ENCODE measurements around the gene PARP15. TPM values are rescaled to one million over a fixed set of nuclear protein-coding genes. Genes with fewer than 3 reads are reported as not detected.

Gene PARP15
- total and polyA plus RNA-seq, 2 donors (not counting 3 experiments of a cell fraction or from before 2014, with no cell fraction given) = 0.81 to 1.4 TPM

- Histone ChIP-seq H4K20me1 (replicated peaks; ENCODE audit: control insufficient read depth, extremely low read depth, insufficient read depth, low read length) (no peaks in the 10 kb centered on the region), H3K4me2 (ENCODE audit: insufficient read depth, low read length) (no peak overlapping the region), H3K27ac (ENCODE audit: insufficient read depth, low read depth, low read length) (no peak overlapping the region), H3K9me1 (replicated peaks; ENCODE audit: control insufficient read depth, extremely low read depth, insufficient read depth, low read length) (no peaks in the 10 kb centered on the region), H3K79me2 (ENCODE audit: control insufficient read depth, insufficient read depth, low read length) (no peaks in the 10 kb centered on the region), H3K9me3 (replicated peaks; ENCODE audit: control insufficient read depth, insufficient read depth, low read length) (no peaks in the 10 kb centered on the region), H2AFZ (ENCODE audit: low read depth, low read length) (no peak overlapping the region), H3K36me3 (ENCODE audit: control insufficient read depth in 2 of 2, extremely low read depth in 1 of 2, insufficient read depth in 2 of 2, low read length in 2 of 2) (peaks cover 0 to 2% of the 10 kb centered on the region in 2 experiments), H3K27me3 (ENCODE audit: control insufficient read depth in 2 of 2, insufficient read depth in 2 of 2, low read length in 2 of 2) (no peaks in the 10 kb centered on the region), H3K4me1 (ENCODE audit: control insufficient read depth, extremely low read depth, insufficient read depth, low read length) (no peaks in the 10 kb centered on the region), H3K4me3 (replicated peaks in 1 of 3; ENCODE audit: insufficient read depth in 1 of 3, low read depth in 1 of 3, low read length in 3 of 3) (no peak overlapping the region), H3K9ac (replicated peaks; ENCODE audit: extremely low read depth, insufficient read depth, low read length) (no peak overlapping the region)
- dilution Hi-C loops (cut with MboI; ENCODE audit: extremely low pct_ligation_motif_present, low sequenced_read_pairs) (no loop called here), intact Hi-C loops (cut with micrococcal nuclease) (no loop called here)
- POLR2A ChIA-PET = no interaction called here
- CTCF ChIA-PET = interaction anchor here (1.2 kb wide), 1 partner anchor 164 kb away, joined by 4 read pairs; no protein-coding TSS in a partner anchor
- TF ChIP-seq MAX (IDR thresholded peaks at IDR 0.05; ENCODE audit: insufficient read depth, insufficient read length) (no peak), FOS (IDR thresholded peaks at IDR 0.05; ENCODE audit: borderline replicate concordance, insufficient read depth, low read length) (no peak), POLR2AphosphoS5 (IDR thresholded peaks at IDR 0.05; ENCODE audit: insufficient read depth, low read depth, low read length) (no peak), MYC (IDR thresholded peaks at IDR 0.05; ENCODE audit: low read depth, low read length) (no peak), EZH2 (IDR thresholded peaks at IDR 0.05; ENCODE audit: borderline replicate concordance, low read depth, low read length, severe bottlenecking) (no peak), POLR2A (IDR thresholded peaks at IDR 0.05; ENCODE audit: low read depth, low read length) (no peak), JUN (IDR thresholded peaks at IDR 0.05; ENCODE audit: borderline replicate concordance, insufficient read depth, insufficient read length, low read depth) (no peak), GATA2 (IDR thresholded peaks at IDR 0.05; ENCODE audit: insufficient read depth, insufficient read length, low read depth, low read length) (no peak), CTCF (IDR thresholded peaks at IDR 0.05; ENCODE audit: extremely low read depth in 1 of 2, insufficient read depth in 1 of 2, low read depth in 1 of 2, low read length in 2 of 2) (no peak)
- DNase-seq (ENCODE audit: low read depth, low spot score) = no peak
- BruUV-seq (replicated peaks) = no TSS peak
- no peak for FAIRE-seq
Measured at GRCh38 chr3:122557356-122557755, 20.1 kb upstream of the PARP15 start.

Data from endothelial cell of umbilical vein (primary cell).